ENCODE data around the gene ARL6IP5. TPM values are rescaled to one million over a fixed set of nuclear protein-coding genes. Genes with fewer than 3 reads are reported as not detected.

ARL6IP5 gene
- polyA plus RNA-seq, 4 donors = 81.6 to 141 (median 116) TPM

DNA sequence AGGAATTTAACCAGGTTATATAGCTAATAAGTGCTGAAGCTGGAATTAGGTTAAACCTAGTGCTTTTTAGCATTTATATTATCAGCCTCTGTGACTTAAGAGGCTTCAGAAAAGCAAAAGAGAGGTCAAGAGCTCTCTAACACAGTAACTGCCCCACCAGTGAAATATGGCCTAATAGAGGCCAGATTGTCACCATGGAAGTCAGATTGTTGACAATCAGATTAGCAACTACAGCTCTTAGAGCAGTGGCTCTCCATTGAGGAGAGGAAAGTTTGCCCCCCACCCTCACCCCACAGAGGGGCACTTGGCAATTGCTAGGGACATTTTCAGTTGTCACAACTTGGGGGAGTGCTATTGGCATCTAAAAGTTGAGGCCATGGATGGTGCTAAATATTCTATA lies 61.0 kb downstream of the ARL6IP5 start:
- DNase-seq (ENCODE audit: low read depth in 4 of 4, low spot score in 3 of 4) = no peak

DNA sequence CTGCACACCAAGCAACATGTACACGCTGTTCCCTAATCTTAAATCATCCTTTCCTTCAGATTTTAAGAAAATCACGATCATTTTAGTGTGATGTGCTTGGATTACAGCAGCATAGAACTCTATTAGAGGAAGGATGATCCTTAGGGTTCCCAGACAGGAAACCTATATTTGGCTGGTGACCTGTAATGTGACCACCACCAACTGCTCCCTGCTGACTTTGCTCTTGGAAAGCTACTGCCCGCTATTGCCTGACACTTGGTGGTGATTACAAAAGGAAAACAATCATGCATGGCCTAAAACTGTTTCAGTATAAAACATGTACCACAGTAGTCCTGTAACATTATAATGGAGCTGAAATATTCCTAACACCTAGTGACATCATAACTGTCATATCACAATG lies 64.8 kb downstream of the ARL6IP5 start:
- no peak for DNase-seq (ENCODE audit: low read depth in 4 of 4, low spot score in 3 of 4)

Other genes starting within 250 kb of the ARL6IP5 start
- 1 to 10 TPM in 3 of 4 donors, under 1 TPM in 1; 0.69 to 2.1 (median 1.3) TPM for gene TAFA4, start 152.4 kb upstream of the ARL6IP5 start, polyA plus RNA-seq (ENCODE audit: insufficient read length in 4 of 4)
- 10 to 100 TPM; 11.8 to 14.6 (median 12.8) TPM for gene EOGT, start 71.3 kb upstream of the ARL6IP5 start, polyA plus RNA-seq (ENCODE audit: insufficient read length in 4 of 4)
- 10 to 100 TPM; 36.2 to 45.0 (median 42.1) TPM for gene TMF1, start 32.6 kb upstream of the ARL6IP5 start, polyA plus RNA-seq (ENCODE audit: insufficient read length in 4 of 4)
- gene UBA3, start 4.6 kb upstream of the ARL6IP5 start, polyA plus RNA-seq (ENCODE audit: insufficient read length in 4 of 4) = 10 to 100 TPM; 67.2 to 82.5 (median 79.6) TPM
- under 1 TPM in 3 of 4 donors, not detected in 1; 0.04 to 0.11 (median 0.06) TPM for gene LMOD3, start 37.7 kb downstream of the ARL6IP5 start, polyA plus RNA-seq (ENCODE audit: insufficient read length in 4 of 4)